HCT116 (cell line): ENCODE results near the gene MBD6. TPM values are rescaled to one million over a fixed set of nuclear protein-coding genes. Genes with fewer than 3 reads are reported as not detected.

Source experiments
- ATAC-seq: fragments of 200-7000 bp; cut with Tn5 transposase; 2 replicates; pipeline ENCODE4 v1.9.1; 2020; ENCODE audit warnings: mild to moderate bottlenecking, moderate library complexity
- BruUV-seq: library from RNA; stranded (reverse); fragments of 400-500 nt; replicated peaks from 2 replicates; lab custom pipeline; 2021; lab: Mats Ljungman, UMichigan
- CTCF ChIA-PET: fragments of 300-600 bp; sonication (Branson Sonifier 250); formaldehyde crosslinking; loops from one replicate; lab custom pipeline; 2021; ENCODE audit warnings: antibody characterized with exemption; lab: Charles Lee
- POLR2A ChIA-PET: fragments of 300-600, 350-600 bp; sonication (Branson Sonifier 250); formaldehyde crosslinking; loops from one replicate; lab custom pipeline; 2021; ENCODE audit warnings: antibody characterized with exemption; lab: Charles Lee
- RAD21 ChIA-PET, 2 experiments: fragments of 300-600 bp; sonication (Branson Sonifier 250); formaldehyde crosslinking; loops; one replicate each; lab custom pipeline; 2023; ENCODE audit warnings: low total read pairs in 2 of 2; ENCODE audit not compliant: uncharacterized antibody in 2 of 2, unreplicated experiment in 2 of 2, low non-redundant PET in 1 of 2; lab: Charles Lee
- DNase-seq: peaks from one replicate; pipeline ENCODE4 v3.0.0-alpha.2; 2010; ENCODE audit warnings: low read depth, low spot score
- H2AFZ ChIP-seq: fragments of 200-600 bp; shearing (Covaris generic), sonication (generic); 2 replicates; pipeline ENCODE4 v1.6.1; 2017; ENCODE audit warnings: low read depth, mixed run types, mixed read lengths, antibody characterized with exemption, low read length; ENCODE audit not compliant: poor library complexity, severe bottlenecking
- H3K27ac ChIP-seq: 2 replicates; pipeline ENCODE4 v1.5.1; 2012; ENCODE audit warnings: low read depth, low read length
- H3K27me3 ChIP-seq: fragments of 200-600 bp; sonication (generic); 2 replicates; pipeline ENCODE4 v1.6.1; 2016; ENCODE audit warnings: mixed run types, low read length, mixed read lengths; ENCODE audit not compliant: insufficient read depth
- H3K36me3 ChIP-seq, 2 experiments: fragments of 200-500 bp in 1 of 2; fragments of 200-600 bp in 1 of 2; sonication (Bioruptor generic) in 1 of 2; sonication (generic) in 1 of 2; 2 replicates each; pipeline versions ENCODE4 v1.5.1 to v1.6.1; 2014 to 2016; ENCODE audit warnings: low read length in 2 of 2, inconsistent platforms in 1 of 2, mixed read lengths in 1 of 2, mixed run types in 1 of 2; ENCODE audit not compliant: insufficient read depth in 2 of 2, control insufficient read depth in 1 of 2
- H3K4me1 ChIP-seq, 2 experiments: fragments of 200-600 bp in 1 of 2; sonication (generic) in 1 of 2; 2 replicates each; pipeline versions ENCODE4 v1.5.1 to v1.6.1; 2012 to 2017; ENCODE audit warnings: low read length in 2 of 2, inconsistent platforms in 1 of 2, mild to moderate bottlenecking in 1 of 2, mixed read lengths in 1 of 2, mixed run types in 1 of 2, moderate library complexity in 1 of 2; ENCODE audit not compliant: insufficient read depth in 2 of 2, control insufficient read depth in 1 of 2
- H3K4me2 ChIP-seq: fragments of 200-600 bp; sonication (generic); 2 replicates; pipeline ENCODE4 v1.6.1; 2017; ENCODE audit warnings: mixed run types, low read length, mixed read lengths
- H3K4me3 ChIP-seq, 2 experiments: fragments of 200-600 bp in 1 of 2; sonication (generic) in 1 of 2; replicated peaks in 1 of 2; 2 replicates each; pipeline ENCODE4 v1.5.1; 2011 to 2016; ENCODE audit warnings: low read length in 2 of 2, control low read depth in 1 of 2, low read depth in 1 of 2, mild to moderate bottlenecking in 1 of 2, mixed read lengths in 1 of 2, mixed run types in 1 of 2
- H3K79me2 ChIP-seq: fragments of 200-600 bp; sonication (generic); 2 replicates; pipeline ENCODE4 v1.6.1; 2017; ENCODE audit warnings: mild to moderate bottlenecking, mixed run types, low read length, moderate library complexity, mixed read lengths; ENCODE audit not compliant: insufficient read depth
- H3K9ac ChIP-seq: fragments of 200-600 bp; sonication (generic); 2 replicates; pipeline ENCODE4 v1.6.1; 2016; ENCODE audit warnings: low read length, mixed read lengths
- H3K9me2 ChIP-seq: fragments of 200-600 bp; sonication (generic), shearing (Covaris generic); 2 replicates; pipeline ENCODE4 v1.6.1; 2017; ENCODE audit warnings: mixed run types, mild to moderate bottlenecking, moderate library complexity; ENCODE audit not compliant: insufficient read depth
- H3K9me3 ChIP-seq, 2 experiments: fragments of 200-500 bp in 1 of 2; fragments of 200-600 bp in 1 of 2; sonication (Bioruptor generic) in 1 of 2; sonication (generic) in 1 of 2; 2 replicates each; pipeline ENCODE4 v1.6.1; 2014 to 2017; ENCODE audit warnings: low read length in 2 of 2, mixed read lengths in 2 of 2, inconsistent platforms in 1 of 2, low read depth in 1 of 2, mild to moderate bottlenecking in 1 of 2, mixed run types in 1 of 2, moderate library complexity in 1 of 2; ENCODE audit not compliant: control insufficient read depth in 1 of 2, insufficient read depth in 1 of 2
- H4K20me1 ChIP-seq: fragments of 200-600 bp; sonication (generic), shearing (Covaris generic); 2 replicates; pipeline ENCODE4 v1.6.1; 2017; ENCODE audit warnings: mixed run types, mild to moderate bottlenecking, moderate library complexity; ENCODE audit not compliant: insufficient read depth
- ATF3 ChIP-seq: IDR thresholded peaks from 2 replicates; pipeline ENCODE4 v1.6.1; 2012
- CBX3 ChIP-seq: IDR thresholded peaks from 2 replicates; pipeline ENCODE4 v1.6.1; 2012; ENCODE audit warnings: low read depth
- CEBPB ChIP-seq: IDR thresholded peaks from 2 replicates; pipeline ENCODE4 v1.6.1; 2012; ENCODE audit warnings: low read depth
- CTCF ChIP-seq, 3 experiments: fragments of 200-600 bp in 1 of 3; sonication (generic) in 1 of 3; IDR thresholded peaks in 2 of 3; conservative IDR thresholded peaks in 1 of 3; 2 replicates each; pipeline ENCODE4 v1.5.1; 2012 to 2017; ENCODE audit warnings: low read depth in 2 of 3, low read length in 2 of 3, antibody characterized with exemption in 1 of 3, borderline replicate concordance in 1 of 3, control low read depth in 1 of 3, mild to moderate bottlenecking in 1 of 3, mixed read lengths in 1 of 3, mixed run types in 1 of 3, moderate library complexity in 1 of 3; ENCODE audit not compliant: insufficient read depth in 1 of 3
- EGR1 ChIP-seq: IDR thresholded peaks from 2 replicates; pipeline ENCODE4 v1.6.1; 2012; ENCODE audit warnings: low read depth
- MAX ChIP-seq: IDR thresholded peaks from 2 replicates; pipeline ENCODE4 v1.6.1; 2012
- POLR2AphosphoS5 ChIP-seq: IDR thresholded peaks from 2 replicates; pipeline ENCODE4 v1.6.1; 2011; ENCODE audit warnings: mild to moderate bottlenecking, low read depth, low read length, moderate library complexity
- TCF7L2 ChIP-seq: IDR thresholded peaks from 2 replicates; pipeline ENCODE4 v1.7.0; 2011; ENCODE audit warnings: borderline replicate concordance, inconsistent platforms; ENCODE audit not compliant: insufficient read depth, insufficient read length; ENCODE audit errors: extremely low read depth
- YY1 ChIP-seq: IDR thresholded peaks from 2 replicates; pipeline ENCODE4 v1.6.1; 2011; ENCODE audit warnings: low read length, low read depth, moderate library complexity, mild to moderate bottlenecking; ENCODE audit not compliant: insufficient replicate concordance; ENCODE audit errors: extremely low read depth
- ZNF274 ChIP-seq: fragments of 200-500 bp; sonication (Bioruptor generic); IDR thresholded peaks from 2 replicates; pipeline ENCODE4 v1.6.1; 2014; ENCODE audit warnings: mild to moderate bottlenecking, low read depth, low read length, inconsistent platforms
- intact Hi-C: fragments of 100-400 bp; cut with micrococcal nuclease; formaldehyde crosslinking; loops from 2 replicates; pipeline ENCODE4 v1.10.0; 2022
- total RNA-seq: library from RNA; stranded (reverse); gene quantifications from one replicate; pipeline ENCODE4 v1.2.1, GENCODE V29; 2021; ENCODE audit not compliant: unreplicated experiment

The MBD6 gene
- total RNA-seq, 1 experiment from 2014 or later = 70.1 TPM

GRCh38 chr12:57524814-57525614 is 2.4 kb downstream of the MBD6 start:
- no peak overlapping the region for H3K4me3 ChIP-seq

GRCh38 chr12:57525615-57526383 is 3.2 kb downstream of the MBD6 start:
- H3K9me2 ChIP-seq = no peaks in the 10 kb centered on the region
- H3K36me3 ChIP-seq = peaks cover 25 to 35% of the 10 kb centered on the region in 2 experiments
- H3K27me3 ChIP-seq = no peaks in the 10 kb centered on the region
- no peak overlapping the region for H3K4me3 ChIP-seq
- H3K4me1 ChIP-seq = peaks cover 20 to 34% of the 10 kb centered on the region in 2 experiments
- no peak for ATAC-seq
- H3K9me3 ChIP-seq = no peaks in the 10 kb centered on the region
- intact Hi-C loops = no loop called here
- no peak for DNase-seq
- TF ChIP-seq CBX3 (no peak), CTCF (IDR thresholded peaks at IDR 0.05 in 2 of 3, conservative IDR thresholded peaks at IDR 0.05 in 1 of 3; ENCODE audit: borderline replicate concordance in 1 of 3, insufficient read depth in 1 of 3, low read depth in 2 of 3, low read length in 2 of 3) (no peak), POLR2AphosphoS5 (no peak), YY1 (no peak), EGR1 (no peak), ATF3 (no peak), MAX (no peak), CEBPB (no peak), TCF7L2 (no peak)
- no peak overlapping the region for H3K27ac ChIP-seq
- no TSS peak for BruUV-seq
- H4K20me1 ChIP-seq = no peaks in the 10 kb centered on the region
- H3K79me2 ChIP-seq = peaks cover 25% of the 10 kb centered on the region
- H3K4me2 ChIP-seq = no peak overlapping the region
- H3K9ac ChIP-seq = no peak overlapping the region
- ChIA-PET RAD21 (no interaction called here), POLR2A (no interaction called here), CTCF (no interaction called here)
- H2AFZ ChIP-seq = no peak overlapping the region

More at GRCh38 chr12:57524814-57525614, 2.4 kb downstream of the MBD6 start:
- H3K9ac ChIP-seq = no peak overlapping the region
- H2AFZ ChIP-seq = no peak overlapping the region
- DNase-seq = no peak
- no peaks in the 10 kb centered on the region for H3K9me2 ChIP-seq
- H4K20me1 ChIP-seq = no peaks in the 10 kb centered on the region
- RAD21 ChIA-PET = no interaction called here
- no peak overlapping the region for H3K27ac ChIP-seq
- CTCF ChIA-PET = no interaction called here
- no peaks in the 10 kb centered on the region for H3K9me3 ChIP-seq
- ATAC-seq = no peak
- no TSS peak for BruUV-seq
- H3K27me3 ChIP-seq = no peaks in the 10 kb centered on the region
- peaks cover 20 to 36% of the 10 kb centered on the region in 2 experiments for H3K4me1 ChIP-seq
- POLR2A ChIA-PET = no interaction called here
- TF ChIP-seq ZNF274 = no peak
- no peak for TF ChIP-seq ATF3
- no peak for TF ChIP-seq EGR1
- TF ChIP-seq POLR2AphosphoS5 = no peak
- H3K4me2 ChIP-seq = no peak overlapping the region
- intact Hi-C loops = no loop called here
- peaks cover 18 to 27% of the 10 kb centered on the region in 2 experiments for H3K36me3 ChIP-seq
- peaks cover 28% of the 10 kb centered on the region for H3K79me2 ChIP-seq
